Activated CD8-positive, alpha-beta T cell treated with anti-CD3 and anti-CD28 coated beads for 36 hours (primary cell): ENCODE data around the gene MAGI2. TPM values are rescaled to one million over a fixed set of nuclear protein-coding genes. Genes with fewer than 3 reads are reported as not detected.

Experiments
- ATAC-seq: fragments of 200-7000 bp; cut with Tn5 transposase; one replicate; pipeline ENCODE4 v1.10.0; 2021; ENCODE audit warnings: mild to moderate bottlenecking, moderate library complexity
- CTCF ChIA-PET: fragments of 350-600 bp; sonication (Branson Sonifier 250); formaldehyde crosslinking; loops from one replicate; lab custom pipeline; 2021; ENCODE audit warnings: antibody characterized with exemption; lab: Charles Lee
- POLR2A ChIA-PET: fragments of 350-600 bp; sonication (Branson Sonifier 250); formaldehyde crosslinking; loops from one replicate; lab custom pipeline; 2021; ENCODE audit warnings: antibody characterized with exemption; lab: Charles Lee
- DNase-seq: peaks from one replicate; pipeline ENCODE4 v3.0.0-alpha.2; 2020
- H3K27ac Mint-ChIP-seq: one replicate; pipeline ENCODE4 v1.8.0; 2021; ENCODE audit warnings: mild to moderate bottlenecking, mixed read lengths
- H3K27me3 Mint-ChIP-seq: one replicate; pipeline ENCODE4 v1.8.0; 2021; ENCODE audit warnings: mixed read lengths
- H3K36me3 Mint-ChIP-seq: one replicate; pipeline ENCODE4 v1.8.0; 2021; ENCODE audit warnings: low read depth, mixed read lengths
- H3K4me1 Mint-ChIP-seq: one replicate; pipeline ENCODE4 v1.8.0; 2021; ENCODE audit warnings: low read depth, mixed read lengths
- H3K4me3 Mint-ChIP-seq: one replicate; pipeline ENCODE4 v1.8.0; 2021; ENCODE audit warnings: mild to moderate bottlenecking, moderate library complexity, mixed read lengths
- H3K9me3 Mint-ChIP-seq: one replicate; pipeline ENCODE4 v1.8.0; 2021; ENCODE audit warnings: mixed read lengths
- intact Hi-C: fragments of 100-400 bp; cut with micrococcal nuclease; formaldehyde crosslinking; loops from one replicate; pipeline ENCODE4 v1.10.0; 2022
- total RNA-seq, 2 experiments: library from RNA; stranded (reverse); gene quantifications; one replicate each; pipeline ENCODE4 v1.2.3, GENCODE V29; 2021
- TF ChIP-seq, protein P1 (sequence below): fragments of 200-600 bp; IDR thresholded peaks from one replicate; pipeline ENCODE4 v1.8.0; 2022; ENCODE audit warnings: antibody characterized with exemption, mild to moderate bottlenecking

MAGI2 gene
- total RNA-seq, 2 experiments from 2014 or later, result 0.04 to 0.09 TPM

DNA sequence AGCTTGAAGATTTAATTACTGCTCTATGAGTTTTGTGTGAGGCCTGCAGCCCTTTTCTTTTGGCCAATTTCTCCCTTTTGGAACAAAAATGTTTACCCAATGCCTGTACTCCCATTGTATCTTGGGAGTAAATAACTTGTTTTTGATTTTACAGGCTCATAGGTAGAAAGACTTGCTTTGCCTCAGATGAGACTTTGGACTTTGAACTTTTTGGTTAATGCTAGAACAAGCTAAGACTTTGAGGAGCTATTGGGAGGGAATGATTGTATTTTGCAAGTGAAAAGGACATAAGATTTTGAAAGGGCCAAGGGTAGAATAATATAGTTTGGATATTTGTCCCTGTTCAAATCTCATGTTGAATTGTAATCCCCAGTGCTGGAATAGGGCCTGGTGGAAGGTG is 152.0 kb downstream of the MAGI2 start:
- ChIA-PET POLR2A (interaction anchor here (0.6 kb wide), 1 partner anchor 601 kb away, joined by 3 read pairs; no protein-coding TSS in a partner anchor), CTCF (no interaction called here)
- Mint-ChIP-seq H3K27ac (no peak overlapping the region), H3K4me1 (no peaks in the 10 kb centered on the region), H3K4me3 (no peak overlapping the region), H3K36me3 (no peaks in the 10 kb centered on the region), H3K9me3 (no peaks in the 10 kb centered on the region), H3K27me3 (no peaks in the 10 kb centered on the region)
- TF ChIP-seq, protein P1, sequence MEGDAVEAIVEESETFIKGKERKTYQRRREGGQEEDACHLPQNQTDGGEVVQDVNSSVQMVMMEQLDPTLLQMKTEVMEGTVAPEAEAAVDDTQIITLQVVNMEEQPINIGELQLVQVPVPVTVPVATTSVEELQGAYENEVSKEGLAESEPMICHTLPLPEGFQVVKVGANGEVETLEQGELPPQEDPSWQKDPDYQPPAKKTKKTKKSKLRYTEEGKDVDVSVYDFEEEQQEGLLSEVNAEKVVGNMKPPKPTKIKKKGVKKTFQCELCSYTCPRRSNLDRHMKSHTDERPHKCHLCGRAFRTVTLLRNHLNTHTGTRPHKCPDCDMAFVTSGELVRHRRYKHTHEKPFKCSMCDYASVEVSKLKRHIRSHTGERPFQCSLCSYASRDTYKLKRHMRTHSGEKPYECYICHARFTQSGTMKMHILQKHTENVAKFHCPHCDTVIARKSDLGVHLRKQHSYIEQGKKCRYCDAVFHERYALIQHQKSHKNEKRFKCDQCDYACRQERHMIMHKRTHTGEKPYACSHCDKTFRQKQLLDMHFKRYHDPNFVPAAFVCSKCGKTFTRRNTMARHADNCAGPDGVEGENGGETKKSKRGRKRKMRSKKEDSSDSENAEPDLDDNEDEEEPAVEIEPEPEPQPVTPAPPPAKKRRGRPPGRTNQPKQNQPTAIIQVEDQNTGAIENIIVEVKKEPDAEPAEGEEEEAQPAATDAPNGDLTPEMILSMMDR, result no peak
- intact Hi-C loops, result no loop called here
- no peak for ATAC-seq
- no peak for DNase-seq

DNA sequence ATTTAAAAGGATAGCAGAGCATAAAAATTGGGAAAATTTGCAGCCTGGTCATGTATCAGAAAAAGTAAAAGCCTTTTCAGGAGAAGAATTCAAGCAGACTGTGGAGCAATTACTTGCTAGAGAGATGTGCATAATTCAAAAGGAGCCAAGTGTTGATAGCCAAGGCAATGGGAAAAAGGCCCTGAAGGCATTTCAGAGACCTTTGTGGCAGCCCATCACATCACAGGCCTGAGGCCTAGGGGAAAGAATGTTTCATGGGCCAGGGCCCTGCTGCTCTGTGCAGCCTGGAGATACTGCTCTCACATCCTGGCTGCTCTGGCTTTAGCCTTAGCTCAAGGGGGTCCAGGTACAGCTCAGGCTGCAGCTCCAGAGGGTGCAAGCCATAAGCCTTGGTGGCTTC is 152.9 kb downstream of the MAGI2 start:
- TF ChIP-seq, protein P1, result no peak
- H3K4me1 Mint-ChIP-seq, result no peaks in the 10 kb centered on the region
- intact Hi-C loops, result no loop called here
- no peak overlapping the region for H3K27ac Mint-ChIP-seq
- ChIA-PET CTCF (no interaction called here), POLR2A (no interaction called here)
- ATAC-seq (no peak), DNase-seq (no peak)
- H3K9me3 Mint-ChIP-seq, result no peaks in the 10 kb centered on the region
- H3K4me3 Mint-ChIP-seq, result no peak overlapping the region
- H3K27me3 Mint-ChIP-seq, result no peaks in the 10 kb centered on the region
- H3K36me3 Mint-ChIP-seq, result no peaks in the 10 kb centered on the region

DNA sequence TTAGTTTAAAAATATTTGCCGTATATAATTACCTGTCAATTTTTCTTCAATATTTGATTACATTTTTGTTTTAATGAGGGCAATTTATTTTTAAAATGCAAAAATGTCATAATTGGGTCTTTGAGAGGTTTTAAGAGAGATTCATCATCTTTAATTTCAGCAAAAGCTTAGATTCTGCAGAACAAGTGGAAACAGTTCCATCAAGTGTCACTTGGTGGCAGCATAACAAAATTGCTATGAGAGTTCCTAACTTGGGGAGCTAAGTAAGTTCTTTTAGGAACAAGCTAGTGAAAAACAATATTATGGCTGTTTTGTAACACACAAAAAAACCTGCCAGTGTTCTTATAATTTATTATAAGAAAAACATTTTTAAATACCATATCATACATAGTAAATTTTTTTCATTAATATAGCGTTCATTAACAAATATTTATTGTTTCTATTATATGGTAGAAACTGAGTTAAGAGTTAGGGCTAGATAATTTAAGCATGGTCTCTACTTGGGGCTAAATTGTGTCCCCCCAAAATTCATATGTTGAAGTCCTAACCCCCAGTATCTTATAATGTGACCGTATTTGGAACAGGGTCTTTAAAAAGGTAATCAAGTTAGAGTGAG is 155.2 kb downstream of the MAGI2 start:
- DNase-seq, result peak; percentile 19
- intact Hi-C loops, result no loop called here
- ATAC-seq, result no peak
- H3K4me3 Mint-ChIP-seq, result no peak overlapping the region
- TF ChIP-seq, protein P1, result peak; percentile 55
- H3K9me3 Mint-ChIP-seq, result no peaks in the 10 kb centered on the region
- ChIA-PET POLR2A (no interaction called here), CTCF (interaction anchor here (0.6 to 1.4 kb wide), 5 partner anchors 10 to 748 kb away, joined by 3 to 5 read pairs (median 3); no protein-coding TSS in a partner anchor)
- H3K4me1 Mint-ChIP-seq, result no peaks in the 10 kb centered on the region
- H3K27ac Mint-ChIP-seq, result no peak overlapping the region
- no peaks in the 10 kb centered on the region for H3K27me3 Mint-ChIP-seq
- no peaks in the 10 kb centered on the region for H3K36me3 Mint-ChIP-seq

DNA sequence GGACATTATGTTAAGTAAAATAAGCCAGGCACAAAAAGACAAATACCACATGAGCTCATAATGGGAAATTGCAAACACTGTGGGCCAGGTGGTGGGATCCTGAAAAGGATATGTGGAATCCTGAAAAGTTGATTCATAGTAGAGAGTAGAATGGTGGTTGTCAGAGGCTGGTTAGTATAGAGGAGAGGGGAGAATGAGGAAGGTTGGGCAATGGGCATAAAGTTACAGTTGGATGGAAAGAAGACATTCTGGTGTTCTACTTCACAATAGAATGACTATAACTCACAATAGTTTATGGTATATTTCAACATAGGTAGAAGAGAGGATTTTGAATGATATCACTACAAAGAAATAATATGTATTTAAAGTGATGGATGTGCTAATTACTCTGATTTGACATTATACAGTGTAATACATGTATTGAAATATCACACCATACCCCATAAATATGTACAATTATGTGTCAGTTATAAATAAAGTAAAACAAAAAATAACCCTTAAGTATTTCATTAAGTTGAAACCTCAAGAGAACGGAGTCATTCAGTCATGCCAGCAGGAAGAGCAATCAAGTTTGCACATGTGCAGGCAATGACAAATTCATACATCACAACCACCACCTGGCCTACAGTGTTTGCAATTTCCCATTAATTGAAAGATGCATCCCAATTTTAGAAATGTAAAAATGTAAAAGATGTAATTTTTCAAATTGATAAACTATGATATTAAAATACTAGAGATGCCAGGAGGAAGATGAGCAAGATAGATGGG is 156.7 kb downstream of the MAGI2 start:
- Mint-ChIP-seq H3K4me1 (no peaks in the 10 kb centered on the region), H3K27me3 (no peaks in the 10 kb centered on the region), H3K9me3 (no peaks in the 10 kb centered on the region), H3K4me3 (no peak overlapping the region), H3K27ac (no peak overlapping the region), H3K36me3 (no peaks in the 10 kb centered on the region)
- intact Hi-C loops, result no loop called here
- no peak for ATAC-seq
- CTCF ChIA-PET, result no interaction called here
- TF ChIP-seq, protein P1, result no peak
- no peak for DNase-seq
- POLR2A ChIA-PET, result no interaction called here

DNA sequence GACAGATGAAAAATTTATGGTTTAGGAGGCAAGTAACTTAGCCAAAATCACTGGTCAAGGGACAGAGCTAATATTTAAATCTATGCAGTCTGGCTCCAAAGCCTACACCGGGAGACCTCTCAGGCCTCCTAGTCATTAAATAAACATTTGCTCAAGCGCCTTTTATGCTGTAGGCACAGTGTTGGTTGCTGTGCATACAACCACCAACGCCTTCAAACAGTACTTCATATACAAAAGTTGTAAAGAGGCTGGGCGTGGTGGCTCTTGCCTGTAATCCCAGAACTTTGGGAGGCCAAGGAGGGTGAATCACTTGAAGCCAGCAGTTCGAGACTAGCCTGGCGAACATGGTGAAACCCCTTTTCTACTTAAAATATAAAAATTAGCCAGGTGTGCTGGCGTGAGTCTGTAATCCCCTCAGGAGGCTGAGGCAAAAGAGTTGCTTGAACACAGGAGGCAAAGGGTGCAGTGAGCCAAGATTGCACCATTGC is 159.8 kb downstream of the MAGI2 start:
- TF ChIP-seq, protein P1, result no peak
- H3K4me1 Mint-ChIP-seq, result no peaks in the 10 kb centered on the region
- H3K36me3 Mint-ChIP-seq, result no peaks in the 10 kb centered on the region
- DNase-seq, result no peak
- no peak overlapping the region for H3K27ac Mint-ChIP-seq
- H3K27me3 Mint-ChIP-seq, result peaks cover 2% of the 10 kb centered on the region
- ChIA-PET POLR2A (no interaction called here), CTCF (no interaction called here)
- H3K9me3 Mint-ChIP-seq, result no peaks in the 10 kb centered on the region
- no peak overlapping the region for H3K4me3 Mint-ChIP-seq
- ATAC-seq, result no peak
- intact Hi-C loops, result no loop called here
